GM12865 (cell line): ENCODE data around the gene FBXW11.
A peak's percentile ranks its signal among the peaks of the same experiment; 100 is the strongest.
"Not testable (repeated sequence)": the region's sequence is repeated elsewhere in the genome, so short reads cannot be mapped to it uniquely, and the experiment has no call there.

Source experiments
- DNase-seq: peaks from one replicate; pipeline ENCODE4 v3.0.0; 2010; ENCODE audit warnings: low read depth
- H3K4me3 ChIP-seq: 2 replicates; pipeline ENCODE4 v1.5.1; 2011; ENCODE audit warnings: mild to moderate bottlenecking, low read depth, low read length, control low read depth
- CTCF ChIP-seq: IDR thresholded peaks from 2 replicates; pipeline ENCODE4 v1.5.1; 2011; ENCODE audit warnings: low read length, control low read depth, low read depth, inconsistent platforms; ENCODE audit not compliant: insufficient read depth; ENCODE audit errors: missing control alignments

Gene FBXW11

GRCh38 chr5:172020110-172020786 is 13.8 kb upstream of the FBXW11 start:
- peak; percentile 3 for TF ChIP-seq CTCF
- not testable (repeated sequence) for DNase-seq, H3K4me3 ChIP-seq

GRCh38 chr5:172015346-172015745 is 8.9 kb upstream of the FBXW11 start:
- no peak for DNase-seq
- H3K4me3 ChIP-seq, result no peak overlapping the region
- TF ChIP-seq CTCF, result no peak

- DNase-seq, result no peak
Observed at GRCh38 chr5:172010278-172010677, 3.8 kb upstream of the FBXW11 start.

GRCh38 chr5:172009536-172010270 is 3.3 kb upstream of the FBXW11 start:
- no peak for DNase-seq
- H3K4me3 ChIP-seq, result no peak overlapping the region

More at GRCh38 chr5:172010278-172010677, 3.8 kb upstream of the FBXW11 start:
- no peak overlapping the region for H3K4me3 ChIP-seq
- TF ChIP-seq CTCF, result peak; percentile 13

GRCh38 chr5:172008689-172009141 is 2.3 kb upstream of the FBXW11 start:
- DNase-seq, result no peak
- no peak overlapping the region for H3K4me3 ChIP-seq
- TF ChIP-seq CTCF, result no peak

More at GRCh38 chr5:172009536-172010270, 3.3 kb upstream of the FBXW11 start:
- TF ChIP-seq CTCF, result no peak

- TF ChIP-seq CTCF, result no peak
- no peak for DNase-seq
- no peak overlapping the region for H3K4me3 ChIP-seq
Observed at GRCh38 chr5:172008111-172008455, 1.6 kb upstream of the FBXW11 start.
